Measurements from ENCODE around the gene EFNA5.

DNA sequence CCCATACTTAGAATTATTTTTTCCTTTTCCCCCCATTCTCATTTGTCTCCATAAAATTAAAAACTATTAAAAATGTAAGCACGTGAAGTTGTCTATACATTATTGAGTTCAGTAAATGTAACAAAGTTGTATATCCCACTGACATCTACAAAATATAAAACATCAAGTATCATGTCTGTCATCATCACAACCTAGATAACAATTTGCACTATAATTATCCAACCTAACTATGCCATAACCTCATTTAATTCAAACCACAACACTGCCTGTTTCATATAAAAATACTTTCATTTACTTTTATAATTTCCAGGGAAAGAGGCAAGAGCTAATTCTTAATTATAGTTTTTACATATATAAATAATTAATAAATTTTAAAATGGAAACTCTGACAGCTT is 9.1 kb downstream of the EFNA5 start:
- no peak for TF ChIP-seq EZH2 (IDR thresholded peaks at IDR 0.05; ENCODE audit: insufficient read depth, poor library complexity, severe bottlenecking)
- no peak for TF ChIP-seq EZH2phosphoT487 (IDR thresholded peaks at IDR 0.05; ENCODE audit: insufficient read depth, low read depth)
